Activated CD4-positive, alpha-beta T cell treated with anti-CD3 and anti-CD28 coated beads for 36 hours (primary cell): ENCODE data around the gene TNRC6A. TPM values are rescaled to one million over a fixed set of nuclear protein-coding genes. Genes with fewer than 3 reads are reported as not detected.

ENCODE experiments used
- total RNA-seq, 2 experiments: library from RNA; stranded (reverse); gene quantifications; one replicate each; pipeline ENCODE4 v1.2.3, GENCODE V29; 2021

Gene TNRC6A
- total RNA-seq, 2 experiments from 2014 or later, result 34.6 to 46.1 TPM

Other genes with a start within 250 kb of the TNRC6A start
- gene RBBP6, start 190.1 kb upstream of the TNRC6A start, total RNA-seq, result 10 to 100 TPM; 70.7 to 71.1 TPM
- gene SLC5A11, start 116.3 kb downstream of the TNRC6A start, total RNA-seq, result not detected